ENCODE results near the gene PDAP1.
"Not testable (repeated sequence)": the region's sequence is repeated elsewhere in the genome, so short reads cannot be mapped to it uniquely, and the experiment has no call there.

PDAP1 gene

GRCh38 chr7:99395616-99396327, 12.6 kb downstream of the PDAP1 start:
- no peak for DNase-seq

DNA sequence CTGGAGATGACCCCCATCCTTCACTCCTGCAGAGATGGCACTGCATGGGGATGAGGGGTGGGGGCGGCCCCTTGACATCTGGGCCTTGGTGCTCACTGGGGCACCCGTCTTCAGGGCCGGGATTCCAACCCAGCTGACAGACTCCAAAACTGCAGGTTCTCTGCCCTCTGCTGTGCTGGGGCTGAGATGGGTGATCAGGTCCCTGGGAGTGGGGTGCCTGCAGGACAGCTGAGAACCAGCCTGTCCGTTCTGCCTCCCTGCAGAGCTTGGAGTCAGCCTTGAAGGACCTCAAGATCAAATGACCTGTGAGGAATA, 14.3 kb downstream of the PDAP1 start:
- DNase-seq: no peak

DNA sequence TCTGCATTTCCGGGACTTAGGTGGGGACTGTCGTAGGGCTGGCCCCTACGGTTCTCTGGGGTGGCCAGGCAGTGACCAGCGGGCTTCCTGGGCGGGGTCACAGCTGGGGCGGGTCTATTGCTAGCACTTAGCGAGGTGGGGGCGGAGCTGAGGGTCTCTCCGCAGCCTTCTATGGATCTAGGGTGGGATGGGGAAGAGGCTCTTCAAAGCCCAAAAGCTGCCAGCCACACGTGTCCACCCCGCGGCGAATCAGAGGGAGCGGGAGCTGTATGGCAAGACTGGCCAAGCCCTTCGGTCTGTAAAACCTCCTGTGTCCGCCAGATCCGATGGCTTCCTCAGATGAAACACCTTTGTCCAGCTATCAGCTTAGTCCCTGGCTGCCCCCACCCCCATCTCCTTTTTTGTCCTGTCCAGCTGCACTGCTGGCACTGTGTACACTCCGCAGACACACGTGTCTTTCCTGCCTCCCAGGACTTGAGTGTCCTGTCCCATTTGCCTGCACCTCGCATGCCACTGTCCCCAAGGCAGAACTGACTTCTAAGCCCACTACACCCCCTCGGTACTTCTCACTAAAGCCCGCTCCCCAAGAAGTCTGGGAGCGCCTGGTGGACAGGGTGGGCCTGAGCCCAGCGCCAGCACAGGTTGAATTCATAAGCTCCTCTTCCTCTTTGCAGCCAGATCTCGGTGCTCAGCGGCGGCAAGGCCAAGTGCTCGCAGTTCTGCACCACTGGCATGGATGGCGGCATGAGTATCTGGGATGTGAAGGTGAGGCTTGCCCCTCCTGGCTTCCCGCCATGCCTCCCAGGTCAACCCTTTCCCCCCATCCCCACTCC, 14.8 kb downstream of the PDAP1 start:
- DNase-seq: peak in 1 of 3 experiments; percentile 78

GRCh38 chr7:99392659-99393354, 15.6 kb downstream of the PDAP1 start:
- peak; percentile 94 to 97 (median 95) for DNase-seq

GRCh38 chr7:99392046-99392445, 16.4 kb downstream of the PDAP1 start:
- DNase-seq: peak in 1 of 3 experiments; percentile 75

- no peak for DNase-seq
Measured at GRCh38 chr7:99390941-99391602, 17.3 kb downstream of the PDAP1 start.

GRCh38 chr7:99389772-99390171, 18.6 kb downstream of the PDAP1 start:
- DNase-seq: no peak

DNA sequence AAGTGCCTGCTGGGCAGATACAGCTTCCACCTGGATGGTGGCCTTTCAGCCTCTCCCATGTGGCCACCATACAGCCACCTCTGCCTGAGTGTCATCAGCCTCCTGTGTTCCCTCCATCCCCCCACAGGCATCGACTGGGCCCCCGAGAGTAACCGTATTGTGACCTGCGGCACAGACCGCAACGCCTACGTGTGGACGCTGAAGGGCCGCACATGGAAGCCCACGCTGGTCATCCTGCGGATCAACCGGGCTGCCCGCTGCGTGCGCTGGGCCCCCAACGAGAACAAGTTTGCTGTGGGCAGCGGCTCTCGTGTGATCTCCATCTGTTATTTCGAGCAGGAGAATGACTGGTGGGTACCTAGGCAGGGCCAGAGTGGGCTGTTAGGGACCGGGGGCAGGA, 20.5 kb downstream of the PDAP1 start:
- DNase-seq: no peak

- not testable (repeated sequence) for DNase-seq
Measured at GRCh38 chr7:99387239-99387635, 21.2 kb downstream of the PDAP1 start.

GRCh38 chr7:99386584-99387238, 21.7 kb downstream of the PDAP1 start:
- no peak for DNase-seq

- DNase-seq: no peak
Measured at GRCh38 chr7:99385564-99385963, 22.8 kb downstream of the PDAP1 start.

DNA sequence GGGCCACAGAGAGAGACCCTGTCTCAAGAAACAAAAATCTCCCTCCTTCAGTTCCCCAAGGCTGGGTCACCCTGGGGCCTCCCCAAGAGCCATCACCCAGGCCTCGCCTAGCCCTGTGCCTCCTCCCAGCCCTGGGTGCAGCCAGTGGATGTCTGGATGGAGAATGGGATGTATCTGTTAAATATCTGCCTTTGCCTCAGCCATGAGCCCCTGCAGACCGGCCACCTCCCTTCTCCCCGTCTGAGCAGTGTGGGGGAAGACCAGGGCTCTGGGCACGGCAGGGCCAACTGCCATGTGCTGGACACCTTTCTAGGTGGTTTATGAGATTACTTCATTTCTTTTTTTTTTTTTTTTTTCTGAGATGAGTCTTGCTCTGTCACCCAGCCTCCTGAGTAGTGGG, 23.9 kb downstream of the PDAP1 start:
- no peak for DNase-seq

- DNase-seq: no peak
Measured at GRCh38 chr7:99383791-99384370, 24.5 kb downstream of the PDAP1 start.

DNA sequence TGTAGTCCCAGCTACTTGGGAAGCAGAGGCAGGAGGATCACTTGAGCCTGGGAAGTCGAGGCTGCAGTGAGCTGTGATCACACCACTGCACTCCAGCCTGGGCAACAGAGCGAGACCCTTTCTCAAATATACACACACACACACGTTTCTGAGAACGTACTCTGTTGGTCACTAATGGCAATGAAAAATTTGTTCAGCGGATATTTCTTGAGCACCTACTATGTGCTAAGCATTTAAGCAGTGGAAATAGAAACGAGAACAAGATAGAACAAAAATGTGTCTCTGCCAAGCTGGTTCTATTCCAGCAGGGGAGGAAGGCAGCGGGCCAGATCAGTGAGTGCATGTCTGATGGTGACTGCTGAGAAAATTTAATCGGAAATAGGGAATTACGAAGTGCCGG, 25.2 kb downstream of the PDAP1 start:
- no peak for DNase-seq

- no peak for DNase-seq
Measured at GRCh38 chr7:99381664-99382075, 26.7 kb downstream of the PDAP1 start.

- DNase-seq: no peak
Measured at GRCh38 chr7:99380823-99381663, 27.4 kb downstream of the PDAP1 start.

GRCh38 chr7:99380032-99380822, 28.2 kb downstream of the PDAP1 start:
- DNase-seq: no peak

GRCh38 chr7:99379693-99380031, 28.7 kb downstream of the PDAP1 start:
- DNase-seq: not testable (repeated sequence)

GRCh38 chr7:99379043-99379577, 29.3 kb downstream of the PDAP1 start:
- DNase-seq: no peak
